ENCODE results near the gene TRAPPC4.
"Not testable (repeated sequence)": the region's sequence is repeated elsewhere in the genome, so short reads cannot be mapped to it uniquely, and the experiment has no call there.

The TRAPPC4 gene

GRCh38 chr11:119055901-119056300 is 37.3 kb downstream of the TRAPPC4 start:
- DNase-seq (ENCODE audit: low read depth), result peak; percentile 42
- peak overlapping the region; percentile 72 for H3K4me3 ChIP-seq (ENCODE audit: low read length)
- TF ChIP-seq, protein P1, sequence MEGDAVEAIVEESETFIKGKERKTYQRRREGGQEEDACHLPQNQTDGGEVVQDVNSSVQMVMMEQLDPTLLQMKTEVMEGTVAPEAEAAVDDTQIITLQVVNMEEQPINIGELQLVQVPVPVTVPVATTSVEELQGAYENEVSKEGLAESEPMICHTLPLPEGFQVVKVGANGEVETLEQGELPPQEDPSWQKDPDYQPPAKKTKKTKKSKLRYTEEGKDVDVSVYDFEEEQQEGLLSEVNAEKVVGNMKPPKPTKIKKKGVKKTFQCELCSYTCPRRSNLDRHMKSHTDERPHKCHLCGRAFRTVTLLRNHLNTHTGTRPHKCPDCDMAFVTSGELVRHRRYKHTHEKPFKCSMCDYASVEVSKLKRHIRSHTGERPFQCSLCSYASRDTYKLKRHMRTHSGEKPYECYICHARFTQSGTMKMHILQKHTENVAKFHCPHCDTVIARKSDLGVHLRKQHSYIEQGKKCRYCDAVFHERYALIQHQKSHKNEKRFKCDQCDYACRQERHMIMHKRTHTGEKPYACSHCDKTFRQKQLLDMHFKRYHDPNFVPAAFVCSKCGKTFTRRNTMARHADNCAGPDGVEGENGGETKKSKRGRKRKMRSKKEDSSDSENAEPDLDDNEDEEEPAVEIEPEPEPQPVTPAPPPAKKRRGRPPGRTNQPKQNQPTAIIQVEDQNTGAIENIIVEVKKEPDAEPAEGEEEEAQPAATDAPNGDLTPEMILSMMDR (IDR thresholded peaks at IDR 0.05; ENCODE audit: insufficient read depth, low read depth, low read length, missing control alignments), result no peak

- H3K4me3 ChIP-seq (ENCODE audit: low read length), result peak overlapping the region; percentile 72
- TF ChIP-seq, protein P1 (IDR thresholded peaks at IDR 0.05; ENCODE audit: insufficient read depth, low read depth, low read length, missing control alignments), result no peak
- DNase-seq (ENCODE audit: low read depth), result peak; percentile 64
Measured at GRCh38 chr11:119056421-119056999, 37.9 kb downstream of the TRAPPC4 start.

DNA sequence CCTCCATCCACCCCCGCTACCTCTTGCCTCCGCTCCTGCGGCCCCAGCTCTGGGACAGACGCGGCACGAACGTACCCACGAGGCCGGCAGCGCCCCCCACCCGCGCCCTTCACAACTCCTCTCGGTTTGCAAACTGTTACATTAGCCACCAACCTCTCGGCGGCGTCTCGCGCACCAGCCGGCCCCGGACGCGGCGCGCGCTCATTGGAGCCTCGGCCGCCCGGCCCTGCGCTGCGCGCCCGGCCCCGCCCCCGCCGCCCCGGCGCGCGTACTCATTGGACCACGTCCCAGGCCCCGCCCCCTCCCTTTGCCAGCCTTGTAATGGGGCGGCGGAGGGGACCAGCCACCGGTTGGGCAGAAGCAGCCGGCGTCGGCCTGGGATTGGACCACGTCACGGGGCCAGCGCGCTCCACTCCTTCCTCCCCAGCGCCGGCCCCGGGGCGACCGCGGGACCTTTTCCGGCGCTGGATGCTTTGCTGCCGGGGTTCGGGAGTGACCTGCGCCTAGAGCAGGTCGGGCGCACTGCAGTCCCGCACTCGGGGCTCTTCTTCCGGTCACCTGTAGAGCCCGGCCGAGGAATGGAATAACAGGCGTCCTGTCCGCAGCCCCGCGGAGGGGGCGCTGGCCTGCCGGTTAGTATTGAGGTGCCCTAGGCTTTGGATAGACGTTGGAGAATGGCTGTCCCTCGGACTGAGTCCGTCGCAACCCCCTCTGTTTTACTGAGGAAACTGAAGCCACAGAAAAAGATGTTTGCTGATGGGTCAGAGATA is 38.6 kb downstream of the TRAPPC4 start, which contains the start of gene HYOU1:
HYOU1 (minus strand) TSS at position 206 of the 770 bp plus-strand sequence. CDS start 1,045 bp downstream, outside the sequence.
- peak; percentile 99 for DNase-seq (ENCODE audit: low read depth)
- TF ChIP-seq, protein P1 (IDR thresholded peaks at IDR 0.05; ENCODE audit: insufficient read depth, low read depth, low read length, missing control alignments), result peak; percentile 31
- H3K4me3 ChIP-seq (ENCODE audit: low read length), result peak within 1 kb of the TSS; percentile 72

DNA sequence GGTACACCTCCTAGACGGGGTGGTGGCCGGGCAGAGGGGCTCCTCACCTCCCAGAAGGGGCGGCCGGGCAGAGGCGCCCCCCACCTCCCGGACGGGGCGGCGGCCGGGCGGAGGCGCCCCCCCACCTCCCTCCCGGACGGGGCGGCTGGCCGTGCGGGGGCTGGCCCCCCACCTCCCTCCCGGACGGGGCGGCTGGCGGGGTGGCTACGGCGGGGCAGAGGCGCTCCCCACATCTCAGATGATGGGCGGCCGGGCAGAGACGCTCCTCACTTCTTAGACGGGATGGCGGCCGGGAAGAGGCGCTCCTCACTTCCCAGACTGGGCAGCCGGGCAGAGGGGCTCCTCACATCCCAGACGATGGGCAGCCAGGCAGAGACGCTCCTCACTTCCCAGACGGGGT is 40.6 kb downstream of the TRAPPC4 start:
- DNase-seq (ENCODE audit: low read depth); H3K4me3 ChIP-seq (ENCODE audit: low read length): not testable (repeated sequence)

- TF ChIP-seq, protein P1 (IDR thresholded peaks at IDR 0.05; ENCODE audit: insufficient read depth, low read depth, low read length, missing control alignments), result no peak
- H3K4me3 ChIP-seq (ENCODE audit: low read length), result no peak overlapping the region
- DNase-seq (ENCODE audit: low read depth), result no peak
Measured at GRCh38 chr11:119061256-119061655, 42.7 kb downstream of the TRAPPC4 start.

DNA sequence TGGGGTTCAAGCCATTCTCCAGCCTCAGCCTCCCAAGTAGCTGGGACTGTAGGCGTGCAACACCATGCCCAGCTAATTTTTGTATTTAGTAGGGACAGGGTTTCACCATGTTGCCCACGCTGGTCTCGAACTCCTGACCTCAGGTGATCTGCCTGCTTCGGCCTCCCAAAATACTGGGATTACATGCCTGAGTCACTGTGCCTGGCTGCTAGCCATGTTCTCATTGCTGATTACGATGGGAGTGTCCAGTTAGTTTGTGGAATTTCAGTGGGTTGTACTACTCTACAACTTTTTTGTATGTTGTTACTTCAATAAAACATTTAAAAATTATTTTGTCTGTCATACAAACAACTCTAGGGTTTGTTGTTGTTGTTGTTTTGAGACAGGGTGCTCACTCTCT is 44.2 kb downstream of the TRAPPC4 start:
- no peak overlapping the region for H3K4me3 ChIP-seq (ENCODE audit: low read length)
- TF ChIP-seq, protein P1 (IDR thresholded peaks at IDR 0.05; ENCODE audit: insufficient read depth, low read depth, low read length, missing control alignments), result no peak
- peak; percentile 46 for DNase-seq (ENCODE audit: low read depth)

DNA sequence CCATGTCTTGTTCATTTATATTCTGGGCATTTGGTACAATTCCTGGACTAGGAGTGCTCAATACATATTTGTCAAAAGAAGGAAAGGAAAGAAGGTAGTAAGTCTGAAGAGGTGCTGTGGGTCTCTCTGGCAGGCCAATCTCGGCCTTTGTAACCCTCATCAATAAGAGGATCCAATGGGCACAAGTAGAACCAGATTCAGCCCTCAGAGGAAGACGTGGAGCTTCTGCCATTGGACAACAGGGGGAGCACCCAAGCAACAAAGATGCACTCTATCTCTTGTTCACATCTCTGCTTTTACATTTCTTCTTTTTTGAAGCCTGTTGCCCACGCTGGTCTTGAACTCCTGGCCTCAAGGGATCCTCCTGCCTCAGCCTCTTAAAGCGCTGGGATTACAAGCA is 46.8 kb downstream of the TRAPPC4 start:
- peak; percentile 57 for DNase-seq (ENCODE audit: low read depth)
- TF ChIP-seq, protein P1 (IDR thresholded peaks at IDR 0.05; ENCODE audit: insufficient read depth, low read depth, low read length, missing control alignments), result peak; percentile 67
- no peak overlapping the region for H3K4me3 ChIP-seq (ENCODE audit: low read length)
